Measurements from ENCODE around the gene SPINK13. TPM values are rescaled to one million over a fixed set of nuclear protein-coding genes. Genes with fewer than 3 reads are reported as not detected.
A peak's percentile ranks its signal among the peaks of the same experiment; 100 is the strongest.

SPINK13 gene, protein sequence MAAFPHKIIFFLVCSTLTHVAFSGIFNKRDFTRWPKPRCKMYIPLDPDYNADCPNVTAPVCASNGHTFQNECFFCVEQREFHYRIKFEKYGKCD
- total RNA-seq: 0.07 and 0.58 TPM in 2 replicates

DNA sequence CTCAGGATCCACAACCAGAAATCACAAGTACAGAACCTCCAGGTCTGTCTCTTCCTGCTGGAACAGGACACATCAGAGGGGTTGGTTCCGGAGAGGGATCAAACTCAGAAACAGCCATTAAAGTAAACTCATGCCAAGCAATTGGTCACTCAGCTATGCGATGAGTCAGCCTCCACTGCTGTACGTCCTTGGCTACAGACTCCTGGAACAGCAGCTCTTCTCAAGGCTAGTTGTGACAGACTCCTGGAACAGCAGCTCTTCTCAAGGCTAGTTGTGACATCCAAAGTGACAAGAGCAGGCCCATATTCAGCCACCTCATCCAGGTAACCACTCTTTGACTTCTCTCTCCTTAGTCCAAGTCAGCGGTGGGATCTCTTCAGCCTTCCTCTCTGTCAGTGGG is at the start of gene SPINK13:
SPINK13 (plus strand) TSS at position 229 of the 400 bp plus-strand sequence. CDS start 1,279 bp downstream, outside the sequence.
- TF ChIP-seq, protein P1, sequence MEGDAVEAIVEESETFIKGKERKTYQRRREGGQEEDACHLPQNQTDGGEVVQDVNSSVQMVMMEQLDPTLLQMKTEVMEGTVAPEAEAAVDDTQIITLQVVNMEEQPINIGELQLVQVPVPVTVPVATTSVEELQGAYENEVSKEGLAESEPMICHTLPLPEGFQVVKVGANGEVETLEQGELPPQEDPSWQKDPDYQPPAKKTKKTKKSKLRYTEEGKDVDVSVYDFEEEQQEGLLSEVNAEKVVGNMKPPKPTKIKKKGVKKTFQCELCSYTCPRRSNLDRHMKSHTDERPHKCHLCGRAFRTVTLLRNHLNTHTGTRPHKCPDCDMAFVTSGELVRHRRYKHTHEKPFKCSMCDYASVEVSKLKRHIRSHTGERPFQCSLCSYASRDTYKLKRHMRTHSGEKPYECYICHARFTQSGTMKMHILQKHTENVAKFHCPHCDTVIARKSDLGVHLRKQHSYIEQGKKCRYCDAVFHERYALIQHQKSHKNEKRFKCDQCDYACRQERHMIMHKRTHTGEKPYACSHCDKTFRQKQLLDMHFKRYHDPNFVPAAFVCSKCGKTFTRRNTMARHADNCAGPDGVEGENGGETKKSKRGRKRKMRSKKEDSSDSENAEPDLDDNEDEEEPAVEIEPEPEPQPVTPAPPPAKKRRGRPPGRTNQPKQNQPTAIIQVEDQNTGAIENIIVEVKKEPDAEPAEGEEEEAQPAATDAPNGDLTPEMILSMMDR (conservative IDR thresholded peaks at IDR 0.05; ENCODE audit: low read depth, low read length): no peak
- peak within 1 kb of the TSS; percentile 39 for H3K4me3 ChIP-seq (ENCODE audit: low read depth, low read length)
- peak; percentile 87 for DNase-seq (ENCODE audit: low read depth)

- no peak for DNase-seq (ENCODE audit: low read depth)
- H3K4me3 ChIP-seq (ENCODE audit: low read depth, low read length): no peak overlapping the region
- TF ChIP-seq, protein P1 (conservative IDR thresholded peaks at IDR 0.05; ENCODE audit: low read depth, low read length): no peak
Observed at GRCh38 chr5:148221508-148221907, 47.1 kb upstream of the SPINK13 start.

- TF ChIP-seq, protein P1 (conservative IDR thresholded peaks at IDR 0.05; ENCODE audit: low read depth, low read length): no peak
- DNase-seq (ENCODE audit: low read depth): no peak
Observed at GRCh38 chr5:148224117-148224742, 44.4 kb upstream of the SPINK13 start.

GRCh38 chr5:148228392-148228984 is 40.1 kb upstream of the SPINK13 start:
- H3K4me3 ChIP-seq (ENCODE audit: low read depth, low read length): no peak overlapping the region
- TF ChIP-seq, protein P1 (conservative IDR thresholded peaks at IDR 0.05; ENCODE audit: low read depth, low read length): no peak
- no peak for DNase-seq (ENCODE audit: low read depth)

More at GRCh38 chr5:148224117-148224742, 44.4 kb upstream of the SPINK13 start:
- H3K4me3 ChIP-seq (ENCODE audit: low read depth, low read length): no peak overlapping the region

DNA sequence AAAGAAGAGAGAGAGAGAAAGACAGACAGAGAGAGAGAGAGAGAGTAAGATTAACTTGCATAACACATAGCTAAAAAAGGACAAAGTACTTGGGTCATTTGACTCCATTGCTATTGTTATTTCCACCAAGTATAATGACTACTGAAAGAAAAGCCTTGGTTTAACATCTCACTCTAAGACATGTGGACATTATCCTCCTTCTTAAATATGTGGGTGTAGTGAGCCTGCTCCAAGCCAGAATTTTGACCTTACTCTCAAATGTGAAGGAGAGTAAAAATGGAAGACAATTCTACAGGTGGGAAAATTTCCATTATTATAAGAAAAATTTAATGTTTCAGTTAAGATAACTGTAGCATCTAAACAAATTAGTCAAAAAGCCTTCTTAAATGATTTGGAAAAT is 38.8 kb upstream of the SPINK13 start:
- TF ChIP-seq, protein P1 (conservative IDR thresholded peaks at IDR 0.05; ENCODE audit: low read depth, low read length): no peak
- DNase-seq (ENCODE audit: low read depth): no peak
- H3K4me3 ChIP-seq (ENCODE audit: low read depth, low read length): no peak overlapping the region

DNA sequence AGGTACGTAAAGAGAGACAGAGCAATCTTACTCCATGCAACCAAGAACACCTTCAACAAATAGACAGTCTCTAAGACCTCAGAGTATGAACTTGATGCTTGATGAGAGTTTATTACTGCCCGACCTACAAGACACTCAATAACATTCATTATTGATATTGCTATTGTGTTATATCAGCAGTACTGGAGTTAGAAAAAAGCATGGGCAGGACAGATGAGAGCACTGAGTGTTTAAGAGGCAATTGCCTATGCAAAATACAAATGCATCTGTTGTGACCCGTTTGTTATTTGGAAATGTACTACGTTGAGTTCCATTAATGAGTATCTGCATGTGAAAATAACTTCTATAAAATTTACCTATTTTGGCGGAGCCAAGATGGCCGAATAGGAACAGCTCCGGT is 38.4 kb upstream of the SPINK13 start:
- no peak overlapping the region for H3K4me3 ChIP-seq (ENCODE audit: low read depth, low read length)
- TF ChIP-seq, protein P1 (conservative IDR thresholded peaks at IDR 0.05; ENCODE audit: low read depth, low read length): no peak
- DNase-seq (ENCODE audit: low read depth): no peak
